Activated T-helper 9 cell treated with anti-CD3 and anti-CD28 coated beads, Interleukin-2, amount 50 U/mL, for 16 hours (primary cell): ENCODE measurements around the gene F2RL2.

Experiments
- DNase-seq: peaks from one replicate; pipeline ENCODE4 v3.0.0-alpha.2; 2020; ENCODE audit warnings: low read depth

F2RL2 gene, protein sequence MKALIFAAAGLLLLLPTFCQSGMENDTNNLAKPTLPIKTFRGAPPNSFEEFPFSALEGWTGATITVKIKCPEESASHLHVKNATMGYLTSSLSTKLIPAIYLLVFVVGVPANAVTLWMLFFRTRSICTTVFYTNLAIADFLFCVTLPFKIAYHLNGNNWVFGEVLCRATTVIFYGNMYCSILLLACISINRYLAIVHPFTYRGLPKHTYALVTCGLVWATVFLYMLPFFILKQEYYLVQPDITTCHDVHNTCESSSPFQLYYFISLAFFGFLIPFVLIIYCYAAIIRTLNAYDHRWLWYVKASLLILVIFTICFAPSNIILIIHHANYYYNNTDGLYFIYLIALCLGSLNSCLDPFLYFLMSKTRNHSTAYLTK

DNA sequence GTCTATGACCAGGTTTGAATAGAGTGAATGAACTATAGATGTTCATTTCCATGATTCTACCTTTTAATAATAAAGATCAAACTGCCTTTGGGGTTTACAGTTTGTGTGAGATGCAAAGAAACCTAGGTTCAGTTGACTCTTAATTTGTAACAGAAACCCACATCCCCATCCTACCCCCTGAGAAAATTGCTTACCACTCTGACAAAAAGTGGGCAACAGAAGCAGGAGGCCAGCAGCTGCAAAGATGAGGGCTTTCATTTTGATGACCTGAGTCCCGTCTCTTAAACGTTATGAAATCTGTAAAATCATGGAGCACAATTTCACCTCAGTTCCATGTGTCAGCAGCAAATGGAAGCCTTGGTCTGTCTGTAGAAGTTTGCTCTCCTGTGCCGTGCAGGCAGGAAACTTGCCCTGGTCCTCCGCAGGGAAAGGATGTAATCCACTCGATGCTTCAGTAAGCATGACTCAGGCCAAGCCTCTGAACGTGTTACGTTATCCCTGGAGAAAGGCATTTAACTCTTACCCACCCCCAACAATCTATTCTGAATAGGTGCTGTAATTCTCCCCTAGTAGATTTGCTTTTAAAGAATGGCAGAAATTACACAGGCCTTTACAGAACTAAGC, at the start of gene F2RL2:
TSS of gene F2RL2 (minus strand) at position 431 of the 624 bp plus-strand sequence. CDS start at position 258, 173 bp downstream.
- no peak for DNase-seq

DNA sequence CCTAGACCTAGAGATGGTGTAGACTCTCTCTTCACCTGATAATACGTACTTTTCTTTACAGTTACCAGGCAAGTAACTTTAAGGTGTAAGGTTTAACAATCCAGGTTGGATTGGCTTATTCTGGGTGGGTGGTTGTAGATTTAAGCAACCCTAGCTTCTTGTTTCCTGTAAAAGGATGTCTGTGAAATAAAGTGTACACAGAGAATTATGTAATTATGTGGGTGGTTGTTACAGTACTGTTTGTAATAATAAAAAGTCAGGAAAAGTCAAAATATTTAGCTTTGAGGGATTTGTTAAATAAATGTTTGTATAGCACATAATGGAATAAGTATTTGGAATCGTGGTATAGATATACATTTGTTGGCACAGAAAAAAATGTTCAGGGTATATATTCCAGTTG, 49.0 kb upstream of the F2RL2 start:
- DNase-seq, result no peak

- no peak for DNase-seq
These were observed 47.3 kb upstream of the F2RL2 start for GRCh38 chr5:76670508-76670907.

- no peak for DNase-seq
These were observed 46.0 kb upstream of the F2RL2 start for GRCh38 chr5:76669245-76669644.

DNA sequence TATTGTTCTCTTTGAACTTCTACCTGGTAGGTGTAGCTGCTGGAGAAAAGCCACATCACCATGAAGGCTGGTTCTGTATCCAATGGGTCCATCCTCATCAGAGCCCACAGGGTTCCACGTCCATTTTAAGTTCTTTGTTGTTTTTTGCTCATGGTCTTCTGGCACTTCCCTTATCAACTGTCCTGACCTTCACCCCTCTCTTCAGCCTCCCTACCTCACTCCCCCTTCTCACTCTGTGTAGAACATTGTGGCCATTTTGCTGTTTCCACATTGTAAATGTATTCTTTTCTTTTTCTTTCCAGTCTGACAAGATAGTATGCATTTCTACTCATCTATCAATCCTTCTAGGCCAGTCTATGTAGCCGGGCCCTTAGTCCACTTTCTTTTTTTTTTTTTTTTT, 44.3 kb upstream of the F2RL2 start:
- DNase-seq, result no peak

GRCh38 chr5:76664079-76664478, 40.9 kb upstream of the F2RL2 start:
- DNase-seq, result no peak

DNA sequence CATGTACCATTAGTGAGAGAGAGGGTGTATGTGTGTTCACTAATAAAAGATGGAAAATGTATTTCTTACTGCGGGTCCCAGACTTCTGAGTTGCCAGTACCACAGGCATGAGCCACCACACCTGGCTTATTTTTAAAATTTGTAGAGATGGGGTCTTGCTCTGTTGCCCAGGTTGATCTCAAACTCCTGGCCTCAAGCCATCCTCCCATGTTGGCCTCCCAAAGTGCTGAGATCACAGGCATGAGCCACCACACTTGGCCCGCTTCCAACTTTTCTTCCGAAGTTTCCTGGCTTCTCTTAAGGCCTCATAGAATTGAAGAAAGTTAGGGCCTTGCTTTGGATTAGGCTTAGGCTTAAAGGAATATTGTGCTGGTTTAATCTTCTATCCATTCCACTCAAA, 40.4 kb upstream of the F2RL2 start:
- no peak for DNase-seq

GRCh38 chr5:76662521-76662920, 39.3 kb upstream of the F2RL2 start:
- DNase-seq, result no peak

- no peak for DNase-seq
These were observed 37.2 kb upstream of the F2RL2 start for GRCh38 chr5:76660360-76660759.

DNA sequence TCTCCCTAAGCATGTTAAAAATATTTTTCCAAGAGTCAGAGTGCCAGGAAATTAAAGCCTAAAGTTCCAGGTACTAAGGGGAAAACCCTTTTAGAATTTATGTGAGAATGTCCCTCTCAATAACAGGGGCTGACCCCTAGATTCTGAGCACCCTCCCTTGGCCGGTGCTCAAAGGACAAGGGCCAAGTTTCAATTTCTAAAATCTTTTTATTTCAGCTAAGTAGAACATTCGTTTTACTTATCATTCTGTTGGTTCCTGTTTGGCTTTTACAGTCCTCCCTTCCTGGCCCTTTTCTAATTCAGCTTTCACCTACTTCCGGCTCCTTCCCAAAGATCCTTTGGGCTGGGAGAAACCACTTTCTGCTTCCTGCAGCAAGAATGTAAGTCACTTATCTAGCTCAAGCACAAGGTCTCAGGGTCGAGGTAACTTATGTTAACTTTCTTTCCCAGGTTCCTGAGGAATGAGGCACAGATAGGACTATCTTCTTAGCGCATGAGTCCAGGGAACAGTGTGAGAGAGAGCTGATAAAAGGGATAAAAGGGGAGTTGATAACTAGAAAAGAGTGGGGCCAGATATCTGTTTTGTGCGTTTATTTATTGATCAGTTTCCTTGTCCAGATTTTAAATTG, 34.6 kb upstream of the F2RL2 start:
- DNase-seq, result no peak

- DNase-seq, result no peak
These were observed 33.9 kb upstream of the F2RL2 start for GRCh38 chr5:76657091-76657490.

GRCh38 chr5:76652809-76653414, 29.7 kb upstream of the F2RL2 start:
- no peak for DNase-seq

DNA sequence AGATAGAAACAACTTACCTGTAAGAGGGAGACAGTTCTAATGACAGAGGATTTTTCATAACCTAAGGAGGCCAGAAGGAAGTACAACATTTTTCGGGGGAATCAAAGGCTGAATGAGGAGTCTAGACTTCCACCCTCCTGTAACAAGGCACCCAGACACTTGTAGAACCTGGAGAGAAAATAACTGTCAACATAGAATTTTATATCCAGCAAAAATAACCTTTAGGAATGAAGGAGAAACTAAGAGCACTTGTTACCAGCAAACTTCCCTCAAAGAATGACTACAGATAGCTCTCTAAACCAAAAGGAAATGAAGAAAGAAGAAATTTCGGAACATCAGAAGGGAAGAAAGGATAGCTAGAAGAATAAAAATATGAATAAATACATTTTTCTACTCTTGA, 25.9 kb upstream of the F2RL2 start:
- DNase-seq, result no peak

DNA sequence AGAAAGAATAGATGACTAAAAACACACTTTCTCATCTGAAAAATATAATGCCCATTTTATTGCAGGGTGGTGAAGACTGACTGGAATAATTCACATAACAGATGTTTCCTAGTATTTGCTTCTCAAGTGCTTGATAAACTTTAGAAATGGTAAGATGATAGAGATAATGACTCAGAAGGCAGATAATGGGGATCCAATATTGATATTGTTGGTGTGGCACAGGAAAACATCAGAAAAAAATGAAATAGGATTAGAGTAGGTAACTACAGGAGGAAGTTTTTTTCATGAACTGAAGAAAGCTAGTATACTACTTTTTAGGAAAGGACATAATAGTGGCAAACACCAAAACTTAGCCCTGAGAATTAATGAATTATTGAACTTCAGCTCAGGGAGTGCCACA, 20.2 kb upstream of the F2RL2 start:
- no peak for DNase-seq

DNA sequence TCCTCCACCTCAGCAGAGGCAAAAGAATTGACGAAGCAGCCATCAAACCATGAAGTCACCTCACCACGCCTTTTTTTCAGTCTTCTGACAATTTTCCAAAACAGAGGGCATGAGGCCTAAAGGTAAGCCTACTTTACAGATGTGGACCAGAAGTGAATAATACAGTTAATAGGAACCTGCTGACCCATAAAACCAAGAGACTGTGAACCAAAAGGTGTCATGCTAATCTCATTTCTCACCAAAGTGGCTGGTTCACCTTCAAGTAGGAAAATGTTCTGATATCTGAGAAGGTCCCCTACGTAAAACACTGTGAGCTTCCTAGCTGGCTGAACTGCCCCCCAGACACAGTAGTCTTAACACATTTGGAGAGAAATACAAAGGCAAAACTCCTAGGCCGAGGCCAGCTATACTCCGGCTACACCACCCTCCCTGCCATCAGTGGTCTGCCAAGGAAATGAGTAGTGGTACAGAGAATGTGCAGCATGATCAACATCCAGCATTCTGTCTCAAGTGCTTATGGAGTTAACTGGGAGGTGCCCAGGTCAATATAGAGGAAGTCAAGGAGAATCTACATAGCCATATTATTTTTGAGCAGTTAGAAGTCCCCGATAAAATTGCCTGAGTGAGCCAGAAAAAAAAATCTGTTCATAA, 19.3 kb upstream of the F2RL2 start:
- no peak for DNase-seq

GRCh38 chr5:76641514-76642120, 18.4 kb upstream of the F2RL2 start:
- peak; percentile 21 for DNase-seq

- DNase-seq, result no peak
These were observed 15.3 kb upstream of the F2RL2 start for GRCh38 chr5:76638479-76638878.

- DNase-seq, result no peak
These were observed 14.3 kb upstream of the F2RL2 start for GRCh38 chr5:76637490-76637889.

DNA sequence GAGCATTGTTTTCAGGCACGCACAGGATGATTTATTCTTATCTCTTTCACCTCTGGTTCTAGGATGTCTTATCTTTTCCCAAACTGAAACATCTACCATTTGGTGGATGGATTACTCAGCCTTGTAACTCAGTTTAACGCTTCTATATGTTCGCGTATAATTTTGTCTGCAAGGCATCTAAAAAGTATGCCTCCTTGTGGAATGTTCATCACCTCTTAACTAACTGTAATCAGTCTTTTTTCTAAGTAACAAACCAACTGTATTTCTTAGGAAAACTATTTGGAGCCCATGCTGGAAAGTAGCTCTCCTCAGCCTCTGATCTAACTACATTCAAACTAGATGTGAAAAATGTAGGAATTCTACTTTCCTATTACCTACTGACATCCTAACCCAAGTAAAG, 11.5 kb upstream of the F2RL2 start:
- no peak for DNase-seq

DNA sequence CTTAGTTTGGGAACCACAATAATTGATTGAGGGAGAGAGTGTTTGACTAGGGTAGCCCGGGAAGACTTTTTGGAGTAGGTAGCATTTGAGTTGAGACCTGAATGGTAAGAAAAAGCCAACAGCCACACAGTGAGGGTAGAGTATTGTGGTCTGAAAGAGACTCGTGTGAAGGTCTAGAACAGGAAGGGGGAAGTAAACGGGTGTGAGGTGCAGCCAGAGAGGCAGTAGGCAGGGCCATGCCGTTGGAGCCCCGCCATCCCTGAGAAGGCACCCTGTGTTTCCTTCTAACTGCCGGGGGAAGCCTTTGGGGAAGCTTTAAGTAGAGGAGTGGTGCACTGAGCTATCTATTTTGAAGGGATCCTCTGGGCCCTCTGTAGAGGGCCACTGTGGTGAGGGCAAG, 3.5 kb upstream of the F2RL2 start:
- no peak for DNase-seq

GRCh38 chr5:76625087-76625815, 2.0 kb upstream of the F2RL2 start:
- DNase-seq, result no peak
